GM10847 (cell line): Measurements from ENCODE around the gene VPS4A.

Experiments
- POLR2A ChIP-seq: IDR thresholded peaks from 2 replicates; pipeline ENCODE4 v1.6.1; 2011; ENCODE audit not compliant: insufficient read length; ENCODE audit errors: extremely low read depth

The VPS4A gene

GRCh38 chr16:69330286-69331109 is 19.3 kb downstream of the VPS4A start, which contains the start of gene PDF:
TSS of gene PDF (minus strand) at chr16:69330588. CDS start at chr16:69330570, 18 bp downstream.
- TF ChIP-seq POLR2A, result peak; percentile 84

- no peak for TF ChIP-seq POLR2A
Measured at GRCh38 chr16:69334696-69335095, 23.5 kb downstream of the VPS4A start.

- TF ChIP-seq POLR2A, result no peak
Measured at GRCh38 chr16:69338557-69339288, 27.6 kb downstream of the VPS4A start.

- peak; percentile 79 for TF ChIP-seq POLR2A
Measured at GRCh38 chr16:69339289-69340094, 28.3 kb downstream of the VPS4A start, which contains the start of the genes COG8 and NIP7. TSS of gene COG8 (minus strand) at chr16:69339564. CDS start at chr16:69339552, 12 bp downstream. TSS of gene NIP7 (plus strand) at chr16:69339772. CDS start at chr16:69339830, 58 bp downstream.

GRCh38 chr16:69340095-69340644 is 29.0 kb downstream of the VPS4A start:
- TF ChIP-seq POLR2A, result no peak

GRCh38 chr16:69344171-69344570 is 33.0 kb downstream of the VPS4A start:
- TF ChIP-seq POLR2A, result no peak

- no peak for TF ChIP-seq POLR2A
Measured at GRCh38 chr16:69345923-69346322, 34.8 kb downstream of the VPS4A start.

- no peak for TF ChIP-seq POLR2A
Measured at GRCh38 chr16:69346683-69347082, 35.5 kb downstream of the VPS4A start.

GRCh38 chr16:69348222-69348621 is 37.1 kb downstream of the VPS4A start:
- no peak for TF ChIP-seq POLR2A

- TF ChIP-seq POLR2A, result no peak
Measured at GRCh38 chr16:69349536-69349935, 38.4 kb downstream of the VPS4A start.

- no peak for TF ChIP-seq POLR2A
Measured at GRCh38 chr16:69350536-69351133, 39.5 kb downstream of the VPS4A start.

- no peak for TF ChIP-seq POLR2A
Measured at GRCh38 chr16:69351309-69352027, 40.3 kb downstream of the VPS4A start, which contains the start of gene TMED6. TSS of gene TMED6 (minus strand) at chr16:69351786. CDS start at chr16:69351753, 33 bp downstream.

GRCh38 chr16:69363281-69363717 is 52.1 kb downstream of the VPS4A start:
- no peak for TF ChIP-seq POLR2A

- TF ChIP-seq POLR2A, result no peak
Measured at GRCh38 chr16:69364088-69364487, 52.9 kb downstream of the VPS4A start.

- TF ChIP-seq POLR2A, result no peak
Measured at GRCh38 chr16:69365901-69366300, 54.8 kb downstream of the VPS4A start.
